Stimulated activated CD4-positive, alpha-beta T cell treated with anti-CD3 and anti-CD28 coated beads, Interleukin-12 subunit alpha, Interleukin-12 subunit beta, amount 100 ng/mL, for 4 hours (primary cell): ENCODE measurements around the gene MID2.
"Not testable (repeated sequence)": the region's sequence is repeated elsewhere in the genome, so short reads cannot be mapped to it uniquely, and the experiment has no call there.

Experiments used
- DNase-seq: peaks from one replicate; pipeline ENCODE4 v3.0.0-alpha.2; 2020

Gene MID2

GRCh38 chrX:107842715-107843400 lies 17.2 kb downstream of the MID2 start:
- DNase-seq = no peak

GRCh38 chrX:107845625-107846024 lies 20.0 kb downstream of the MID2 start:
- no peak for DNase-seq

- no peak for DNase-seq
Measured at GRCh38 chrX:107848591-107848990, 22.9 kb downstream of the MID2 start.

- no peak for DNase-seq
Measured at GRCh38 chrX:107849747-107850421, 24.2 kb downstream of the MID2 start.

- no peak for DNase-seq
Measured at GRCh38 chrX:107850422-107850765, 24.7 kb downstream of the MID2 start.

GRCh38 chrX:107851215-107851614 lies 25.5 kb downstream of the MID2 start:
- no peak for DNase-seq

GRCh38 chrX:107851665-107852064 lies 26.0 kb downstream of the MID2 start:
- DNase-seq = not testable (repeated sequence)

- no peak for DNase-seq
Measured at GRCh38 chrX:107856289-107856688, 30.6 kb downstream of the MID2 start.

- DNase-seq = not testable (repeated sequence)
Measured at GRCh38 chrX:107857041-107857440, 31.4 kb downstream of the MID2 start.

- DNase-seq = no peak
Measured at GRCh38 chrX:107857837-107858236, 32.2 kb downstream of the MID2 start.

GRCh38 chrX:107861056-107861455 lies 35.4 kb downstream of the MID2 start:
- DNase-seq = no peak

GRCh38 chrX:107871136-107871535 lies 45.5 kb downstream of the MID2 start:
- no peak for DNase-seq

GRCh38 chrX:107878106-107878505 lies 52.4 kb downstream of the MID2 start:
- no peak for DNase-seq

GRCh38 chrX:107880054-107880610 lies 54.5 kb downstream of the MID2 start:
- DNase-seq = no peak

- no peak for DNase-seq
Measured at GRCh38 chrX:107894038-107894437, 68.4 kb downstream of the MID2 start.

GRCh38 chrX:107902721-107903120 lies 77.1 kb downstream of the MID2 start:
- DNase-seq = no peak

- no peak for DNase-seq
Measured at GRCh38 chrX:107905366-107905765, 79.7 kb downstream of the MID2 start.

GRCh38 chrX:107924136-107924746 lies 98.6 kb downstream of the MID2 start:
- no peak for DNase-seq

GRCh38 chrX:107934262-107934661 lies 108.6 kb downstream of the MID2 start:
- DNase-seq = no peak

- DNase-seq = no peak
Measured at GRCh38 chrX:107935200-107935599, 109.5 kb downstream of the MID2 start.

- no peak for DNase-seq
Measured at GRCh38 chrX:107935664-107936433, 110.2 kb downstream of the MID2 start.

GRCh38 chrX:107936434-107936730 lies 110.7 kb downstream of the MID2 start:
- DNase-seq = no peak

- no peak for DNase-seq
Measured at GRCh38 chrX:107940095-107940494, 114.4 kb downstream of the MID2 start.
